ENCODE measurements around the gene FHL2. TPM values are rescaled to one million over a fixed set of nuclear protein-coding genes. Genes with fewer than 3 reads are reported as not detected.

Gene FHL2
- total RNA-seq, 2 experiments from 2014 or later, result 1.9 to 2.2 TPM

- Mint-ChIP-seq H3K4me1 (ENCODE audit: low read depth) (peaks cover 5% of the 10 kb centered on the region), H3K27ac (no peak overlapping the region), H3K36me3 (ENCODE audit: low read depth) (peaks cover 7% of the 10 kb centered on the region), H3K9me3 (ENCODE audit: insufficient read depth) (no peaks in the 10 kb centered on the region), H3K27me3 (ENCODE audit: low read depth) (no peaks in the 10 kb centered on the region), H3K4me3 (no peak overlapping the region)
- CTCF ChIA-PET, result interaction anchor here (0.9 kb wide), 1 partner anchor 26 kb away, joined by 3 read pairs; no protein-coding TSS in a partner anchor
- POLR2A ChIA-PET, result no interaction called here
- DNase-seq, result no peak
- ATAC-seq, result no peak
Observed at GRCh38 chr2:105313877-105314276, 85.0 kb downstream of the FHL2 start.

Other genes starting within 250 kb of the FHL2 start
- not detected for gene GPR45, start 157.3 kb downstream of the FHL2 start, total RNA-seq
- gene TGFBRAP1, start 69.3 kb downstream of the FHL2 start, total RNA-seq, result 10 to 100 TPM; 16.4 to 16.6 TPM
- 10 to 100 TPM; 19.6 to 19.8 TPM for gene C2orf49, start 61.5 kb downstream of the FHL2 start, total RNA-seq